SK-MEL-5 (cell line): ENCODE measurements around the gene ITGAD. TPM values are rescaled to one million over a fixed set of nuclear protein-coding genes. Genes with fewer than 3 reads are reported as not detected.

ENCODE experiments used
- DNase-seq: peaks from one replicate; pipeline ENCODE4 v3.0.0-alpha.2; 2016; ENCODE audit warnings: low read depth, low spot score
- in situ Hi-C: cut with HindIII; loops from 2 replicates; pipeline ENCODE4 v1.10.0; 2016; ENCODE audit warnings: low sequenced_read_pairs, high pct_unique_total_duplicates, low pct_unique_long_range_greater_than_20kb
- total RNA-seq: library from RNA; depleted of rRNA; stranded (reverse); fragments of >200 nt; shearing (Covaris generic); gene quantifications from 2 replicates; pipeline ENCODE4 v1.2.3, GENCODE V29; 2014

Gene ITGAD
- total RNA-seq, 1 experiment from 2014 or later = 0.13 TPM

- DNase-seq = no peak
- in situ Hi-C loops = no loop called here
These were observed 69.0 kb downstream of the ITGAD start for GRCh38 chr16:31461921-31462804.

DNA sequence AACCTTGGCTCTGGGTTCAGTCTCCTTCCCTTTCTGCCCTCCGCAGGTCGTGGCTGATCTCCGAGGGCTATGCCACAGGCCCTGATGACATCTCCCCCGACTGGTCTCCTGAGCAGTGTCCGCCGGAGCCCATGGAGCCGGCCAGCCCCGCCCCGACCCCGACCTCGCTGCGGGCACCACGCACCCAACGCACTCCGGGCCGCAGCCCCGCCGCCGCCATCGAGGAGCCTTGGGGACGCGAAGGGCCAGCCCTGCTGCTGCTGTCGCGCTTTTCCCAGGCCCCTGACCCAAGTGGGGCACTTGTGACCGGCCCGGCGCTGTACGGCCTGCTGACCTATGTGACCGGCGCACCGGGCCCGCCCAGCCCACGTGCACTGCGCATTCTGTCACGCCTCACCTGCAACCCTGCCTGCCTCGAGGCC is 71.2 kb downstream of the ITGAD start:
- in situ Hi-C loops = no loop called here
- no peak for DNase-seq

- DNase-seq = no peak
- in situ Hi-C loops = no loop called here
These were observed 71.7 kb downstream of the ITGAD start for GRCh38 chr16:31464781-31465260.

DNA sequence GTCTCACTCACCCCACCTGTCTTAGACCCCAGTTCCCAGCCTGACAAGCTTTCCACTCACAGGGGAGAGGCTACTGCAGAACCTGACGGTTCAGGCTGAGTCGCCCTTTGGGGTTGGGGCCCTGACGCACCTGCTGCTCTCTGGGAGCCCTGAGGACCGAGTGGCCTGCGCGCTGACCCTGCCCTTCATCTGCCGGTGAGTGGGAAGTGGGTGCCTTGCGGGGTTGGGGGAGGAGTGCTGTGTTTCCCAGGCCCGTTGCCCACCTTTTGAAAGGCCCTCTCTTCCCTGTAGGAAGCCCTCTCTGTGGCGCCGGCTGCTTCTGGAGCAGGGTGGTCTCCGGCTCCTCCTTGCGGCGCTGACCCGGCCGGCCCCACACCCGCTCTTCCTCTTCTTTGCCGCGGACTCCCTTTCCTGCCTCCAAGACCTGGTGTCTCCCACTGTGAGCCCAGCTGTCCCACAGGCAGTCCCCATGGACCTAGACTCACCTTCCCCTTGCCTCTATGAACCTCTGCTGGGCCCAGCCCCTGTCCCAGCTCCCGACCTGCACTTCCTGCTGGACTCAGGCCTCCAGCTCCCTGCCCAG is 72.7 kb downstream of the ITGAD start:
- no peak for DNase-seq
- in situ Hi-C loops = no loop called here

GRCh38 chr16:31466381-31466841 is 73.3 kb downstream of the ITGAD start:
- in situ Hi-C loops = no loop called here

GRCh38 chr16:31467151-31467773 is 74.1 kb downstream of the ITGAD start:
- peak; percentile 34 for DNase-seq
- in situ Hi-C loops = no loop called here

More at GRCh38 chr16:31466381-31466841, 73.3 kb downstream of the ITGAD start:
- no peak for DNase-seq

DNA sequence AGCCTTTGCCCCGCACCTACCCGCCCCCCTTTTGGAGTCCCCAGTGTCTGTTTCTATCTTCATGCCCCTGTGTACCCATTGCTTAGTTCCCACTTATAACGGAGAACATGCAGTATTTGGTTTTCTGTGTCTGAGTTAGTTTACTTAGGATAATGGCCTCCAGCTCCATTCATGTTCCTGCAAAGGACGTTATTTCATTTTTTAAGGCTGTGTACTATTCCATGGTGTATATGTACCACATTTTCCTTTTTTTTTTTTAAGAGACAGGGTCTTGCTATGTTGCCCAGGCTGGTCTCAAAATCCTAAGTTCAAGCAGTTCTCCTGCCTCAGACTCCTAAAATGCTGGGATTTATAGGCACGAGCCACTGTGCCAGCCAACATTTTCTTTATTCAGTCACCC is 74.7 kb downstream of the ITGAD start:
- in situ Hi-C loops = no loop called here
- no peak for DNase-seq

- in situ Hi-C loops = no loop called here
- no peak for DNase-seq
These were observed 77.5 kb downstream of the ITGAD start for GRCh38 chr16:31470615-31471014.

DNA sequence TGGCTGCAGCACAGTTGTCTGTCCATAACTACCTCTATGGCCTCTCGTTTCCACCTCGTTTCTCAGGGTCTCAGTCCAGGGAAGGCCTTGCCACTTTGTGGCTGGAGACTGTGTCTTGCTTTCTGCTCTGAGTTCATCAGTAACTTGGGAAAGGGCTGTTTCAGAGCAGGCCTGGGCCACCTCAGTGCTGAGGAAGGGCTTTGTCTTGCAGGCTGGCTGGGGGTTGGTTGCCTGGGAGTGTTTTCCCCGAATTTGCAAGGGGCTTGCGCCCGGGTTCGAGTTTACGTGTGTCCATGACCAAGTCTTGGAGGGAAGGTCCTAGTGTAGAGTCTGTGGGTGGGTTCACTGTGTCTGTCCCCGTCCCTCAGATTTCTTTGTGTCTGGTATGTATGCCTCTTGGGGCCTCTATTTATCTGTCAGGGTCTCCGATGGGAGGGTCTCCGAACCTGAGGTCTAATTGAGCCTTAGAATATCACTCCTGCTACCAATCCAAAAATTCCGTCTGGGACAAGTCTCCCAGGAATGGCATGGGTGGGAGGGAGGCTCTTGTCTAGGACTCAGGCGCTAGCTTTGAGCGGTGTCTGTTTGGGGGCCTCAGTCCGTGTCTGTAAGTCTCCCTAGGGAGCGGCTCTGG is 78.2 kb downstream of the ITGAD start:
- in situ Hi-C loops = no loop called here
- no peak for DNase-seq

- DNase-seq = no peak
- in situ Hi-C loops = no loop called here
These were observed 79.0 kb downstream of the ITGAD start, which contains the start of gene TGFB1I1 for GRCh38 chr16:31471875-31472708. Gene TGFB1I1 (plus strand): TSS chr16:31472152. CDS start chr16:31472189, 37 bp downstream.

DNA sequence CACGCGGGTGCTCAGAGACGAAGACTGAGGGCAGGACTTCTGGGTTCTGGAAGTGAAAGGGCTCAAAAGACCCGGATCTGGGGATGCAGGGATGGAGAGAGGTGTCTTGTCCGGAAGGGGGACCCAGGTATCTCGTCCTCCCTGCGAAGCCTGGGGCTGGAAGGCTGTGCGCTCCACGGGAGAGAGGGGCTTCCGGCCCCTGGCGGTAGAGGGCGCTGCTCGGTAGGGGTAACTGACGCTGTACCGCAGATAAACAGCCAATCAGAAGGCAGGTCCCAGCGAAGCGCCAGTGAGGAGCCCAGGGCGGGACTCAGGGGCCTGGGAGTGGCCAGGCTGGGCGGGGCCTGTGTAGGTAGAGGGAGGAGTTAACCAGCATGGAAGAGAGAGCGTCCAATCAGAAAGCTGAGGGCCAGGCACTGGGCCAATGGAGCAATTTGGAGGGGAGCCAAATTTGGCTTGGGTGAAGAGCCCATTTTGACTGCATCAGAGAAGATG is 79.6 kb downstream of the ITGAD start:
- DNase-seq = peak; percentile 51
- in situ Hi-C loops = no loop called here

DNA sequence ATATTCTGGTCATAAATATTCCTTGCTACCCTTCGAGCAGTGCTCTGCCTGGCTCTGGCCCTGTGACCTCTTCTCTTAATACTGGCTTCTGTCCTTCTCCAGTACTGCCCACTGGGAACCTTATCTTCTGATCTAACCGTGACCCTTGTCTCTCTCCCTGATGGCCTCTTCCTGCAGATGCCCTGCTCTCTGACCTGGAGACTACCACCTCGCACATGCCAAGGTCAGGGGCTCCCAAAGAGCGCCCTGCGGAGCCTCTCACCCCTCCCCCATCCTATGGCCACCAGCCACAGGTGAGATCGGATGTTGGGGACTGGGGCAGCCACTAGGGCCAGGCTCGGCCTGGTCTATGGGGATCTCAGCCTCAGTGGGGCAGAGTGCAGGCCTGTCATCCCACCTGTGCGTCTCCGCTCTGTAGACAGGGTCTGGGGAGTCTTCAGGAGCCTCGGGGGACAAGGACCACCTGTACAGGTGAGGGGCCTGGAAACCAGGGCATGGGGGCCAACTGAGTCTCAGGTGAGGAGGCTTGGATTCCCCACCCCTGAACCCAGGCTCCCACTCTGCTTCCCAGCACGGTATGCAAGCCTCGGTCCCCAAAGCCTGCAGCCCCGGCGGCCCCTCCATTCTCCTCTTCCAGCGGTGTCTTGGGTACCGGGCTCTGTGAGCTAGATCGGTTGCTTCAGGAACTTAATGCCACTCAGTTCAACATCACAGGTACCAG is 80.3 kb downstream of the ITGAD start:
- DNase-seq = no peak
- in situ Hi-C loops = no loop called here

- DNase-seq = no peak
- in situ Hi-C loops = no loop called here
These were observed 81.1 kb downstream of the ITGAD start for GRCh38 chr16:31474173-31474714.

DNA sequence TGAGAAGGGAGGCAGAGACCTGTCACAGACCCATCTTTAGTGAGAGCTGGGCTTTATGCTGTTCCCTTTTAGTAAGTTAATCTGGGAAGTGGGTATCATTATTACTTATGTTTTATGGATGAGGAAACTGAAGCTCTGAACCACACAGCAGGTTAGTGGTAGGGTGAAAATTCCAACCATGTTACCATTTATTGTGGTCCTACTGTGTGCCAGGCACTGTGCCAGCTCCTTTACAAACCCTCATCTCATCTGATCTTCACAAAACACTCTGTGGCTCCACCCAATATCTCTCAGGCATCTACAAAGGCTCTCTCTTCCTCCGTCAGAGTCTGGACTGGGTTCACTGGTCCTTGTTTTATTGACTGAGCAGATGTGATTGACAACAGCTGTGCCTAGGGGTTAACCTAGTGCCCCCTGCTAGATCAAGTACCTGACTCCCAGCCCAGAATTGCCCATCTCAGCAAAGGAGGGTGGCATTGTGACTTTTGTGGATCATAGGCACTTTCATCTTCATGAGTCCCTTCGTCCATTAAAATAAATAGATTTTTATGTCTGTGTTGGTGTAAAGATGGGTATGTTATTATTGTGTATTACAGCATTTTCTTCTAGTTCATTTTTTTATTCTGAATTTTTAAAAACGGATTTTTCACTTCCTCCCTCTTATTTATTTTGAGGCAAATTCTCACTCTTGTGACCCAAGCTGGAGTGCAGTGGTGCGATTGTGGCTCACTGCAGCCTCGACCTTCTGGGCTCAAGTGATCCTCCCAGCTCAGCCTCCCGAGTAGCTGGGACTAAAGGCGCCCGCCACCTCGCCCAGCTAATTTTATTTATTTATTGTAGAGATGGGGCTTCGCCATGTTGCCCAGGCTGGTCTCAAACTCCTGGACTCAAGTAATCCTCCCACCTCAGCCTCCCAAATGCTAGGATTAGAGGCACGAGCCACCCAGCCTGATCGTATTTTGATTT is 81.9 kb downstream of the ITGAD start:
- in situ Hi-C loops = no loop called here
- no peak for DNase-seq

DNA sequence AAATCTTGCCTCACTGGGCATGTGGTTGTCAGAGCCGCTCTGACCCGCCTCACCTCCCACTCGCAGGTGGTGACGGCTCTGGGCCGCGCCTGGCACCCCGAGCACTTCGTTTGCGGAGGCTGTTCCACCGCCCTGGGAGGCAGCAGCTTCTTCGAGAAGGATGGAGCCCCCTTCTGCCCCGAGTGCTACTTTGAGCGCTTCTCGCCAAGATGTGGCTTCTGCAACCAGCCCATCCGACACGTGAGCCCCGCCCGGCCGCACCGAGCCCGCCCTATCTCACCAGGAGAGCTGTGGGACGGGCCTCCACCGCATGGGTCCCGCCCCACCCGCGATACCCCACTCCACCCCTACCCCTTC is 82.8 kb downstream of the ITGAD start:
- in situ Hi-C loops = no loop called here
- no peak for DNase-seq
